ENCODE data around the gene TSPYL4. TPM values are rescaled to one million over a fixed set of nuclear protein-coding genes. Genes with fewer than 3 reads are reported as not detected.

Gene TSPYL4
- total RNA-seq: 32.1 TPM

GRCh38 chr6:116253505-116254296 is at the start of gene TSPYL4:
TSS of gene TSPYL4 (minus strand) at chr6:116254075. CDS start at chr6:116254008, 67 bp downstream.

DNA sequence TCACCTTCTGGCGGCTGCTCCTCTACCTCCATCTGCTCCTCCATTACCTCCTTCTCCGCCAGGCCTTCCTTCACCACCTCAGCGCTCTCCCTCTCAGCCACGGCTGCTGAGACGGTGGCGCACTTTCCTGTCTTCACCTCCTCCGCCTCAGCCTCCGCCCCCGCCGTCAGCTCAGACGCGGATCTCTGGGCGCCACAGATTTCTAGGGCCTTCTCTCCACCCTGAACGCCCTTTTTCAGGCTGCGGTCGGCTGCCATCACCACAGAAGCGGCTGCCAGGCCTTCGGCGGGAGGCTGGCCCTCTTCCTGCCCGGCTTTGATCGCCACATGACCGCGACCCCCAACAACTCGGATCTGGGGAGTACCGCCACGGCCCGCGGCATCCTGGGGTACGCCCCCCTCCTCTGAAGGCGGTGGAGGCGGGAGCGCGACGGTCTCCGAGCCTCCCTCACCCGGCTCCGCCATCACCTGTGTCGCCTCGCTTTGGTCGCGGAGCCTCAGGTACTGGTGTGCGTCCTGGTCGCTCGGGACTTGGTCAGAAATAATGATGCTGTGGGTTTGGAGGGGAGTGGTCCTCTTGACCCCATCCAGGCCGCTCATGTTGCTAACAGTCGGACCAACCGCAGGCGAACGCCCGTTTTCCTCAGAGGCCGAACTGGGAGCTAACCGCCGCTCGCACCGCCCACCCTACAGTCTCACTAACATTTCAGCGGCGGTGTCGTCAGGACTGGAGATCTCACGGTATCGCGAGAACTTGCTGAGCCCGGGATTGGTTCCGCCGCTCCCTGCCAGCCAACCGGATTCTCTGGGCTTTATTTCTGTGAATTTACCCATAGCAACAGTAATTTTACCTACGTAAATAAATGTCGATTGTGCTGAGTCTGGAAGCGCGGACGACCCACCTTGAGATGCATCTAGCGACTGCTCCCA is 25.6 kb upstream of the TSPYL4 start, which contains the start of gene TSPYL1:
TSPYL1 (minus strand) TSS at position 699 of the 929 bp plus-strand sequence; CDS start at position 599, 100 bp downstream.

Other genes with a start within 250 kb of the TSPYL4 start
- gene FRK, start 193.2 kb downstream of the TSPYL4 start, total RNA-seq: 9.6 TPM
- 22.0 TPM for gene NT5DC1, start 153.2 kb downstream of the TSPYL4 start, total RNA-seq
- gene COL10A1, start 127.9 kb downstream of the TSPYL4 start, total RNA-seq: 0.82 TPM
- gene TSPYL1, start 25.9 kb upstream of the TSPYL4 start, total RNA-seq: 99.7 TPM
- 46.9 TPM for gene DSE, start 116.9 kb upstream of the TSPYL4 start, total RNA-seq
- gene CALHM6, start 207.3 kb upstream of the TSPYL4 start, total RNA-seq: 4.2 TPM

Measured in metanephros (tissue), 1 donor.